ENCODE results near the gene RASAL3.

GRCh38 chr19:15450528-15450890, 13.8 kb downstream of the RASAL3 start:
- TF ChIP-seq POLR2AphosphoS5 (IDR thresholded peaks at IDR 0.05; ENCODE audit: borderline replicate concordance, low read depth, low read length) (no peak), EZH2 (IDR thresholded peaks at IDR 0.05) (no peak)
